Measurements from ENCODE around the gene TSPAN17. TPM values are rescaled to one million over a fixed set of nuclear protein-coding genes. Genes with fewer than 3 reads are reported as not detected.

Gene TSPAN17
- polyA plus RNA-seq, 3 donors: 22.2 to 27.7 (median 24.1) TPM

DNA sequence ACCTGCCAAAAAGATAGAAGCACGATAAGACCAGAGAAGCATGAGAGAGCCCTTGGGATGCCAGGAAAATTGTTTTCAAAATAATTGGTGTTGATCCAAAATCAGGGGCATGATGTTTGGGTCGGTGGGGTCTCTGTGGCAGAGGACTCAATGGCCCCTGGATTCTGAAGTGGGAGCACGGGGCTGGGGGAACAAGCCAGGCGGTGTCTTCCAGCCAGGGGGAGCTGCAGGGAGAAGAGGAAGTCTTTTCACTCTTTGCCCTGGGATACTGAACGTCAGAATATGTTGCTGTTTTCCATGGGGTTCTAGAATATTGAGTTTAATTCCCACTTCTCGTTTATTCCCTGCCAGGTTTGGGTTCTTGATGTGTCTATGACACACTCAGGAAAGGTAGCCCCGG, 20.4 kb downstream of the TSPAN17 start:
- H3K27me3 ChIP-seq (ENCODE audit: control insufficient read depth in 2 of 2, insufficient read depth in 2 of 2, low read length in 2 of 2): no peaks in the 10 kb centered on the region

GRCh38 chr5:176670449-176670848, 23.2 kb downstream of the TSPAN17 start:
- no peak overlapping the region for H3K4me2 ChIP-seq (replicated peaks; ENCODE audit: extremely low read depth, low read length, poor library complexity, severe bottlenecking)
- H3K27ac Mint-ChIP-seq: no peak overlapping the region
- no peak overlapping the region for H3K4me3 ChIP-seq (replicated peaks in 1 of 3; ENCODE audit: low read depth in 2 of 3, low read length in 3 of 3)
- no peak overlapping the region for H3K9ac ChIP-seq (ENCODE audit: insufficient read depth, low read length, poor library complexity, severe bottlenecking)
- H3K36me3 Mint-ChIP-seq: no peaks in the 10 kb centered on the region
- no peak overlapping the region for H3K4me3 Mint-ChIP-seq
- H2AFZ ChIP-seq (ENCODE audit: insufficient read depth, low read depth, low read length, poor library complexity, severe bottlenecking): no peak overlapping the region
- intact Hi-C loops (cut with micrococcal nuclease): no loop called here
- TF ChIP-seq, protein P1, sequence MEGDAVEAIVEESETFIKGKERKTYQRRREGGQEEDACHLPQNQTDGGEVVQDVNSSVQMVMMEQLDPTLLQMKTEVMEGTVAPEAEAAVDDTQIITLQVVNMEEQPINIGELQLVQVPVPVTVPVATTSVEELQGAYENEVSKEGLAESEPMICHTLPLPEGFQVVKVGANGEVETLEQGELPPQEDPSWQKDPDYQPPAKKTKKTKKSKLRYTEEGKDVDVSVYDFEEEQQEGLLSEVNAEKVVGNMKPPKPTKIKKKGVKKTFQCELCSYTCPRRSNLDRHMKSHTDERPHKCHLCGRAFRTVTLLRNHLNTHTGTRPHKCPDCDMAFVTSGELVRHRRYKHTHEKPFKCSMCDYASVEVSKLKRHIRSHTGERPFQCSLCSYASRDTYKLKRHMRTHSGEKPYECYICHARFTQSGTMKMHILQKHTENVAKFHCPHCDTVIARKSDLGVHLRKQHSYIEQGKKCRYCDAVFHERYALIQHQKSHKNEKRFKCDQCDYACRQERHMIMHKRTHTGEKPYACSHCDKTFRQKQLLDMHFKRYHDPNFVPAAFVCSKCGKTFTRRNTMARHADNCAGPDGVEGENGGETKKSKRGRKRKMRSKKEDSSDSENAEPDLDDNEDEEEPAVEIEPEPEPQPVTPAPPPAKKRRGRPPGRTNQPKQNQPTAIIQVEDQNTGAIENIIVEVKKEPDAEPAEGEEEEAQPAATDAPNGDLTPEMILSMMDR (IDR thresholded peaks at IDR 0.05): no peak
- no peaks in the 10 kb centered on the region for H3K27me3 ChIP-seq (ENCODE audit: control insufficient read depth in 2 of 2, insufficient read depth in 2 of 2, low read length in 2 of 2)
- H3K36me3 ChIP-seq (replicated peaks in 1 of 2; ENCODE audit: control insufficient read depth in 1 of 2, insufficient read depth in 2 of 2, low read length in 2 of 2): no peaks in the 10 kb centered on the region
- WGBS (ENCODE audit: insufficient coverage): 84% methylated on average over 6 of the region's 8 CpGs
- H3K27ac ChIP-seq (ENCODE audit: low read depth in 1 of 2, low read length in 2 of 2): no peak overlapping the region
- no peaks in the 10 kb centered on the region for H3K9me3 ChIP-seq (replicated peaks in 1 of 2; ENCODE audit: control insufficient read depth in 1 of 2, insufficient read depth in 1 of 2, low read length in 2 of 2)
- peaks cover 15 to 37% (median 22%) of the 10 kb centered on the region in 3 donors for H3K27me3 Mint-ChIP-seq (ENCODE audit: low read depth in 3 of 3)
- H3K4me1 Mint-ChIP-seq: no peaks in the 10 kb centered on the region
- peaks cover 0 to 9% (median 0%) of the 10 kb centered on the region in 7 donors for H3K9me3 Mint-ChIP-seq
- H4K20me1 ChIP-seq (ENCODE audit: insufficient read depth, low read length): no peaks in the 10 kb centered on the region
- H3K79me2 ChIP-seq (ENCODE audit: insufficient read depth, low read length): no peaks in the 10 kb centered on the region
- DNase-seq: no peak
- H3K4me1 ChIP-seq (ENCODE audit: control insufficient read depth in 1 of 2, insufficient read depth in 2 of 2, low read length in 2 of 2): no peaks in the 10 kb centered on the region

More for the DNA sequence above, 20.4 kb downstream of the TSPAN17 start:
- TF ChIP-seq, protein P1 (IDR thresholded peaks at IDR 0.05): no peak
- Histone ChIP-seq H3K27ac (ENCODE audit: low read depth in 1 of 2, low read length in 2 of 2) (no peak overlapping the region), H2AFZ (ENCODE audit: insufficient read depth, low read depth, low read length, poor library complexity, severe bottlenecking) (no peak overlapping the region), H3K4me3 (replicated peaks in 1 of 3; ENCODE audit: low read depth in 2 of 3, low read length in 3 of 3) (no peak overlapping the region), H4K20me1 (ENCODE audit: insufficient read depth, low read length) (no peaks in the 10 kb centered on the region), H3K36me3 (replicated peaks in 1 of 2; ENCODE audit: control insufficient read depth in 1 of 2, insufficient read depth in 2 of 2, low read length in 2 of 2) (no peaks in the 10 kb centered on the region), H3K9me3 (replicated peaks in 1 of 2; ENCODE audit: control insufficient read depth in 1 of 2, insufficient read depth in 1 of 2, low read length in 2 of 2) (no peaks in the 10 kb centered on the region), H3K79me2 (ENCODE audit: insufficient read depth, low read length) (no peaks in the 10 kb centered on the region), H3K9ac (ENCODE audit: insufficient read depth, low read length, poor library complexity, severe bottlenecking) (no peak overlapping the region), H3K4me1 (ENCODE audit: control insufficient read depth in 1 of 2, insufficient read depth in 2 of 2, low read length in 2 of 2) (no peaks in the 10 kb centered on the region), H3K4me2 (replicated peaks; ENCODE audit: extremely low read depth, low read length, poor library complexity, severe bottlenecking) (no peak overlapping the region)
- peaks cover 21 to 51% (median 26%) of the 10 kb centered on the region in 3 donors for H3K27me3 Mint-ChIP-seq (ENCODE audit: low read depth in 3 of 3)
- 65% methylated on average over 7 of the region's 7 CpGs for WGBS (ENCODE audit: insufficient coverage)
- H3K27ac Mint-ChIP-seq: peak overlapping the region in 1 of 7 donors; percentile 36
- DNase-seq: no peak
- H3K36me3 Mint-ChIP-seq: no peaks in the 10 kb centered on the region
- no peak overlapping the region for H3K4me3 Mint-ChIP-seq
- H3K9me3 Mint-ChIP-seq: peaks cover 0 to 9% (median 0%) of the 10 kb centered on the region in 7 donors
- intact Hi-C loops (cut with micrococcal nuclease): no loop called here
- no peaks in the 10 kb centered on the region for H3K4me1 Mint-ChIP-seq

Data from CD14-positive monocyte (primary cell).